H9 (cell line): ENCODE data around the gene SRRM3. TPM values are rescaled to one million over a fixed set of nuclear protein-coding genes. Genes with fewer than 3 reads are reported as not detected.

Experiments
- DNase-seq: peaks from one replicate; pipeline ENCODE4 v3.0.0-alpha.2; 2017
- H2AFZ ChIP-seq: one replicate; pipeline ENCODE4 v1.6.1; 2013; ENCODE audit warnings: mild to moderate bottlenecking, low read length, control low read depth, moderate library complexity
- H2AK5ac ChIP-seq: 2 replicates; pipeline ENCODE4 v1.6.1; 2013; ENCODE audit warnings: low read length, control low read depth, mixed read lengths; ENCODE audit not compliant: insufficient read length
- H2BK120ac ChIP-seq: one replicate; pipeline ENCODE4 v1.6.1; 2013; ENCODE audit warnings: low read depth, mild to moderate bottlenecking, low read length, control low read depth, inconsistent platforms; ENCODE audit not compliant: poor library complexity, severe bottlenecking
- H2BK12ac ChIP-seq: 2 replicates; pipeline ENCODE4 v1.6.1; 2013; ENCODE audit warnings: low read length, control low read depth, mixed read lengths, low read depth; ENCODE audit not compliant: insufficient read length
- H2BK15ac ChIP-seq: 2 replicates; pipeline ENCODE4 v1.6.1; 2013; ENCODE audit warnings: low read depth, low read length, control low read depth
- H2BK20ac ChIP-seq: one replicate; pipeline ENCODE4 v1.6.1; 2013; ENCODE audit warnings: low read depth, mild to moderate bottlenecking, low read length, control low read depth, inconsistent platforms; ENCODE audit not compliant: poor library complexity, severe bottlenecking
- H2BK5ac ChIP-seq: 2 replicates; pipeline ENCODE4 v1.6.1; 2013; ENCODE audit warnings: low read length, control low read depth, mixed read lengths; ENCODE audit not compliant: insufficient read length
- H3K14ac ChIP-seq: 2 replicates; pipeline ENCODE4 v1.6.1; 2013; ENCODE audit warnings: low read length, control low read depth; ENCODE audit not compliant: insufficient read depth
- H3K18ac ChIP-seq: 2 replicates; pipeline ENCODE4 v1.6.1; 2013; ENCODE audit warnings: low read depth, mild to moderate bottlenecking, mixed read lengths, low read length, control low read depth; ENCODE audit not compliant: insufficient read length
- H3K23ac ChIP-seq: 2 replicates; pipeline ENCODE4 v1.6.1; 2013; ENCODE audit warnings: low read length, control low read depth, mixed read lengths, low read depth; ENCODE audit not compliant: insufficient read length
- H3K23me2 ChIP-seq: 2 replicates; pipeline ENCODE4 v1.6.1; 2013; ENCODE audit warnings: low read depth, mild to moderate bottlenecking, mixed read lengths, low read length, control low read depth; ENCODE audit not compliant: insufficient read length, poor library complexity, severe bottlenecking
- H3K27ac ChIP-seq: 2 replicates; pipeline ENCODE4 v1.5.1; 2013; ENCODE audit warnings: low read length, control low read depth, mixed read lengths, low read depth; ENCODE audit not compliant: insufficient read length
- H3K27me3 ChIP-seq: 2 replicates; pipeline ENCODE4 v1.6.1; 2013; ENCODE audit warnings: low read length, control low read depth, inconsistent platforms; ENCODE audit not compliant: insufficient read depth
- H3K4ac ChIP-seq: 2 replicates; pipeline ENCODE4 v1.6.1; 2013; ENCODE audit warnings: low read depth, mild to moderate bottlenecking, control low read depth, inconsistent platforms, low read length, moderate library complexity
- H3K4me1 ChIP-seq: 2 replicates; pipeline ENCODE4 v1.6.1; 2013; ENCODE audit warnings: low read length, control low read depth, inconsistent platforms; ENCODE audit not compliant: insufficient read depth
- H3K4me2 ChIP-seq: 2 replicates; pipeline ENCODE4 v1.6.1; 2013; ENCODE audit warnings: low read length, control low read depth, mixed read lengths; ENCODE audit not compliant: insufficient read length, insufficient read depth
- H3K56ac ChIP-seq: 2 replicates; pipeline ENCODE4 v1.6.1; 2013; ENCODE audit warnings: low read depth, mild to moderate bottlenecking, mixed read lengths, low read length, control low read depth; ENCODE audit not compliant: insufficient read length
- H3K79me1 ChIP-seq: 2 replicates; pipeline ENCODE4 v1.6.1; 2013; ENCODE audit warnings: low read depth, mild to moderate bottlenecking, moderate library complexity, low read length, control low read depth, inconsistent platforms; ENCODE audit not compliant: insufficient read depth, poor library complexity, severe bottlenecking
- H3K79me2 ChIP-seq: 2 replicates; pipeline ENCODE4 v1.6.1; 2013; ENCODE audit warnings: low read length, control low read depth, inconsistent platforms; ENCODE audit not compliant: insufficient read depth
- H3K9ac ChIP-seq: 2 replicates; pipeline ENCODE4 v1.6.1; 2013; ENCODE audit warnings: low read length, control low read depth, mixed read lengths; ENCODE audit not compliant: insufficient read length; ENCODE audit errors: extremely low read depth
- H3K9me3 ChIP-seq: one replicate; pipeline ENCODE4 v1.6.1; 2013; ENCODE audit warnings: low read depth, low read length, inconsistent platforms; ENCODE audit not compliant: control insufficient read depth
- H3T11ph ChIP-seq: one replicate; pipeline ENCODE4 v1.6.1; 2013; ENCODE audit warnings: mild to moderate bottlenecking, low read length, control low read depth, inconsistent platforms
- H4K20me1 ChIP-seq: one replicate; pipeline ENCODE4 v1.6.1; 2013; ENCODE audit not compliant: control insufficient read depth, insufficient read length, insufficient read depth
- H4K5ac ChIP-seq: 2 replicates; pipeline ENCODE4 v1.6.1; 2013; ENCODE audit warnings: low read depth, mild to moderate bottlenecking, mixed read lengths, low read length, control low read depth; ENCODE audit not compliant: insufficient read length
- H4K8ac ChIP-seq: replicated peaks from 2 replicates; pipeline ENCODE4 v1.6.1; 2013; ENCODE audit warnings: low read length, control low read depth, mixed read lengths, low read depth; ENCODE audit not compliant: insufficient read length
- H4K91ac ChIP-seq: 2 replicates; pipeline ENCODE4 v1.6.1; 2013; ENCODE audit warnings: low read depth, mild to moderate bottlenecking, moderate library complexity, mixed read lengths, low read length, control low read depth; ENCODE audit not compliant: insufficient read length
- H3K27ac Mint-ChIP-seq, 3 experiments: 2 replicates in 2 of 3; 3 replicates in 1 of 3; pipeline ENCODE4 v1.8.0; 2020 to 2021; ENCODE audit warnings: mixed read lengths in 3 of 3, mild to moderate bottlenecking in 1 of 3, moderate library complexity in 1 of 3
- H3K27me3 Mint-ChIP-seq: 2 replicates; pipeline ENCODE4 v1.8.0; 2021; ENCODE audit warnings: low read depth, mild to moderate bottlenecking, moderate library complexity, mixed read lengths
- H3K36me3 Mint-ChIP-seq, 3 experiments: 2 replicates in 2 of 3; 3 replicates in 1 of 3; pipeline ENCODE4 v1.8.0; 2020 to 2021; ENCODE audit warnings: low read depth in 3 of 3, mixed read lengths in 3 of 3; ENCODE audit not compliant: insufficient read depth in 1 of 3
- H3K4me1 Mint-ChIP-seq, 2 experiments: 2 replicates each; pipeline ENCODE4 v1.8.0; 2020; ENCODE audit warnings: mixed read lengths in 2 of 2
- H3K4me3 Mint-ChIP-seq, 2 experiments: 2 replicates in 1 of 2; 3 replicates in 1 of 2; pipeline ENCODE4 v1.8.0; 2020 to 2021; ENCODE audit warnings: mild to moderate bottlenecking in 2 of 2, mixed read lengths in 2 of 2, moderate library complexity in 1 of 2
- H3K9me3 Mint-ChIP-seq, 2 experiments: 2 replicates in 1 of 2; 3 replicates in 1 of 2; pipeline ENCODE4 v1.8.0; 2020; ENCODE audit warnings: mild to moderate bottlenecking in 2 of 2, mixed read lengths in 2 of 2, moderate library complexity in 1 of 2
- CTCF ChIP-seq: fragments of 200-600 bp; sonication (generic); conservative IDR thresholded peaks from 3 replicates; pipeline ENCODE4 v1.8.0; 2021; ENCODE audit warnings: antibody characterized with exemption, mild to moderate bottlenecking
- WGBS: extraction: QIAGEN DNeasy Blood & Tissue Kit; methylation state at CpG from one replicate; pipeline ENCODE4 v1.1.7; 2013; ENCODE audit warnings: missing lambda C conversion rate, low lambda C conversion rate, mixed read lengths; ENCODE audit not compliant: insufficient read length; ENCODE audit errors: extremely low coverage; 5-methylcytosine and 5-hydroxymethylcytosine counted together
- total RNA-seq: library from RNA; stranded (reverse); gene quantifications from 2 replicates; pipeline ENCODE4 v1.2.1, GENCODE V29; 2021

SRRM3 gene
- total RNA-seq, 1 experiment from 2014 or later, result 11.0 TPM

GRCh38 chr7:76332078-76332477 lies 130.4 kb downstream of the SRRM3 start:
- no peak overlapping the region for H3K56ac ChIP-seq
- Mint-ChIP-seq H3K36me3 (peaks cover 37 to 53% (median 53%) of the 10 kb centered on the region in 3 experiments; a peak in 6 of 7 replicates), H3K27ac (peak overlapping the region in 2 of 3 experiments; percentile 37 to 77; a peak in 2 of 7 replicates), H3K9me3 (no peaks in the 10 kb centered on the region), H3K4me3 (no peak overlapping the region), H3K4me1 (peaks cover 3 to 11% of the 10 kb centered on the region in 2 experiments; a peak in 3 of 4 replicates), H3K27me3 (no peaks in the 10 kb centered on the region)
- no peak overlapping the region for H2BK12ac ChIP-seq
- no peak overlapping the region for H3K4me2 ChIP-seq
- no peak overlapping the region for H2BK120ac ChIP-seq
- H4K8ac ChIP-seq, result no peak overlapping the region
- no peak overlapping the region for H3K9ac ChIP-seq
- H3K79me2 ChIP-seq, result peaks cover 52% of the 10 kb centered on the region; the same call in 1 of the 2 replicates
- H3K18ac ChIP-seq, result no peak overlapping the region
- H2BK20ac ChIP-seq, result no peak overlapping the region
- H3K23ac ChIP-seq, result no peak overlapping the region
- H4K5ac ChIP-seq, result no peak overlapping the region
- H4K20me1 ChIP-seq, result no peaks in the 10 kb centered on the region
- H3K27me3 ChIP-seq, result no peaks in the 10 kb centered on the region
- no peak overlapping the region for H2BK5ac ChIP-seq
- no peak overlapping the region for H2BK15ac ChIP-seq
- no peak for TF ChIP-seq CTCF
- WGBS, result no CpG with 5 or more reads among the region's 9 CpGs
- H2AK5ac ChIP-seq, result no peak overlapping the region
- H2AFZ ChIP-seq, result no peak overlapping the region
- H3K4ac ChIP-seq, result no peak overlapping the region
- no peak for DNase-seq
- no peak overlapping the region for H3T11ph ChIP-seq
- H3K79me1 ChIP-seq, result peaks cover 7% of the 10 kb centered on the region
- no peak overlapping the region for H3K27ac ChIP-seq
- no peak overlapping the region for H3K14ac ChIP-seq
- no peaks in the 10 kb centered on the region for H3K9me3 ChIP-seq
- H3K4me1 ChIP-seq, result no peaks in the 10 kb centered on the region; the same call in 1 of the 2 replicates
- H4K91ac ChIP-seq, result no peak overlapping the region
- no peaks in the 10 kb centered on the region for H3K23me2 ChIP-seq
